ENCODE results near the gene CASP7.
"Not testable (repeated sequence)": the region's sequence is repeated elsewhere in the genome, so short reads cannot be mapped to it uniquely, and the experiment has no call there.

The CASP7 gene

GRCh38 chr10:113679463-113680189, at the start of gene CASP7:
Gene CASP7 (plus strand): TSS chr10:113679912. CDS start chr10:113697494, 17,582 bp downstream.
- DNase-seq = no peak

DNA sequence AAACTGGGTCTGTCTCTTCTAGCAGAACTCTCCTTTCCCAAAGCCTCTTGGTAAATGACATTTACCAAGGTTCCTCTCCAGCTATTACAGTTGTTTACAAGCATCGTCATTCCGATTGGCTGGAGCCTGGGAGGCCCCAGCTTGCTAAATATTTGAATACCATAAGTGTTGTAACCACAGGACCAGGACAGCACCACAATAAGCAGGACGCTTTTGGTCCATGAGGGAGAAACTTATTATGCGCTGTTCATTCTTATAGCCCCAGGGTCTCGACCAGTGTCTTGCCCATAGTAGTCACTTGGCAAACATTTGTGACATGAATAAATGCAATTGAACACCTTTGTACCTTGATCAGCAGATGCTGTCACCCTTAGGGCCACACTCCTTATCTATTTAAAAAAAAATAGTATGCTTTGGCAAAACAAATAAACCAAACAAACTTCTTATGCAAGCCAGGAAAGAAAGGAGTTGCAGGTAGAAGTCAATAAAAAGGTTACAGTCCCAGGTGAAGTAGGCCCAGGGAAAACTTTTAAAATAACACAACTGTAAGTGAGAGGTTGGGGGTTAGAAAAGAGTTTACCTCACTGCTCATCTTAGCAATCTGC, 48.7 kb upstream of the CASP7 start:
- no peak for DNase-seq

DNA sequence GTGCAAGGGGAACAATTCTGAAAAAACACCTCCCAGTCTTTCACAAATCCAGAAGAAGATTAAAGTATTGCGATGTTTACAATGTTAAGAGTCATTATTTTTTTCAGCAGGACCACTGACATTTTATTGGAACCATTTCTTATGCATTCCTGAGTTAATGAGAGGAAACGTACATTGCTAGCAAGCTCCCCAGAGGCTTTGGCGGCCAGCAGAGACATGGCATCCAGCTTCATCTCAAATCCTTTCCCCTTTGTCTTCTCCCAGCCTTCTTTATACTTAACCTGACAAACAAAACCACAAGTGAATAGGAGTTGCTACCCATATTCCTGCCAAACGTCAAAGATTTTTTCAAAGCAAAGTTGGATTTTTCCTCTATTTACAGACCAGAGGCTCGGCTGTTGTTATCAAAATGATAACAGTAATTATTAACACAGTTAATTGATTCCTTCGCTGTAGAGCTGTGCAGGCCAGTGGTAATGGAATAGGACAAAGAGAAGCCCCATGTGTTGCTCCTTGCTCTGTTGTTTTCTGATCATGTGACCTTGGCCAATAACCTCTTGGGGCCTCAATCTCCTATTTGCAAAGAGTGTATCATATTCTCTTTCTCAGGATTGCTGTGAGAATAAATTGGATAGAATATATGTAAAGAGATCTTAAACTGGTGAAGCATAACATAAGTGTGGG, 47.9 kb upstream of the CASP7 start:
- no peak for DNase-seq

DNA sequence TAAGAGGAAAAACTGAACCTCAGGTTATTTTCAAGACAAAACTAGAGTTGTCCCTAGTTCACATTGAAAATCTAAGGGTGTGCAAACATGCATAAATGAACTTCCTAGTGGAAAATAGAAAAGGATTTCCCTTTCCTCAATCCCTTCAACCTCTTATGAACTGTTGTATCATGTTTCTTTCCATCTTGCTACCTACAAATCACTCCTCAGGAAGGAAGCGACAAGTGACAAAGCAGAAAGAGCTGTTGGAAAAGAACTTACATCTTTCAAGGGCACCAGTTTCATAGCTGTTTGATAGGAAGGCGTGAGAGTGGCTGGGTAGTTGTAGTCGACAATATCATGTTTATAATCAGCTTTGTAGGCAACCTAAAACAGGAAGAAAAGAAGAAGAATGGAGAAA, 39.7 kb upstream of the CASP7 start:
- no peak for DNase-seq

DNA sequence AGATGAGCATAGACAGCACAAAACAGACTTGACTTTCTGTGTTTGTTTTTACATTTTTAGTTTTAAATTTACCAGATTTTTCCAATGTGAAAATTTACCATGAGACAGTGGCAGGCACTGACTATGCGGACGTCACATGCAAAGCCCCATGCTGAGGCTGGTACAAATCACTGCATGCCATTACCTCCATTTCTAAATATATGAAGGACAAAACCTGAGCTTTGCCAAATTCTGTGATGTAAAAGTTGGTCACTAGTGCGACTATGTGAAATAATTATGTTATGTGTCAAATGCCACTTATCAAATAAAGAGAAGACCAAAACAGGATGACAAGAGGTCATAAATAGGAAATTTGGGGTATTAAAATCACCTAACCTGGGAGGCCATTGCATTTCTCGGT, 38.0 kb upstream of the CASP7 start:
- DNase-seq = no peak

DNA sequence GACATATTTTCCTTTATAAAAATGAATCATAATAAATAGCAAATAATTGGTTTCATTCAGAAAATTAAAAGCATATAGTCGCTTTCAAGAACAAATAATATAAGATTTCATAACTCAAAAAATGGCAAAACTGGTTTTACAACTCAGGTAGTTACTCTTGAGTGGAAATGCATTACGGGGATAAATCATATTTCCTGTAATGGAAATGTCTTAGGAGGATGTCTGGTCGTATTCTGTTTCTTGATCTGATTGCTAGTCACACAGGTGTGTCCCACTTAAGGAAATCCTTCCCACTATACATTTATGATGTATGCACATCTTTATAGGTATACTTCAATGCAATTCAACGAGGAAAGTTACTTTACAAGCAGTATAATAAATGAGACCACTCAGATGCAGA, 36.5 kb upstream of the CASP7 start:
- no peak for DNase-seq

DNA sequence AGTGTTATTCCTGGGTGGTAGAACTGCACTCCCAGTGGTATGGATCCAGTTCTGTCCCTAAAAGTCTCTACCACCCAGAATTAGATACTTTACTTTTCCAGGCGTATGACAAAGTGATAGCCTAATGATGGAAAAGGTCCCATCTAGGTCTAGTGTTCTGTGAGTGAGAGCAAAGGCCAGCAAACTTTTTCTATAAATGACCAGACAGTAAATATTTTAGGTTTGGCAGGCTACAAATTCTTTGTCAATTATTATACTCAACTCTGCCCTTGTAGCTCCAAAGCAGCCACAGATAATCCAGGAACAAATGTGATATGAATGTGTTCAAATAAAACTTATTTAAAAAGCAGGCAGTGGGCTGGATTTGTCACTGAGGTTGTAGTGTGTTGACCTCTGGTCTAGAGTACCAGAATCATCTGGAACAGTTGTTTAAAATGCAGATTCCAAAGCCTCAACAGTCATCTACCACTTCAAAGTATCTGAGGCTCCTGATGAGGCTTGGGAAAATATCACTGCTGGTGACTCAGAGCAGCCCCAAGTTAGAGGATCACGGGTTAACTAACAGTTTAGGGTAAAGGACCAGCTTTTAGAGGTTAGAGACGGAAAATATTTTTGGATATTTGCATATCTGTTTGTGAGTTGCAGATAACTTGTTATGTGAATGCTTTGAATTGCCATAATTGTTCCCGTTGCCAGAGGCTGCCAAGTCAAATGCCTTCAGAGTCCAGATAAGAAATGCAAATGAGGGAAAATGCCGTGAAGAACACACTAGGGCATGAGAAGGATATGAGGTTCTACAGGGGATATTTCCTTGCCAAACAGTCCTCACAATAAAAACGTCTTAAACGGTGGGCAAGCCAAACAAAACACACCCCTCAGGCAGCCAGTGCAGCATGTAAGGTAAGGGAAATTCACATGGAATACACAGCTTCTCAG, 35.3 kb upstream of the CASP7 start:
- no peak for DNase-seq

DNA sequence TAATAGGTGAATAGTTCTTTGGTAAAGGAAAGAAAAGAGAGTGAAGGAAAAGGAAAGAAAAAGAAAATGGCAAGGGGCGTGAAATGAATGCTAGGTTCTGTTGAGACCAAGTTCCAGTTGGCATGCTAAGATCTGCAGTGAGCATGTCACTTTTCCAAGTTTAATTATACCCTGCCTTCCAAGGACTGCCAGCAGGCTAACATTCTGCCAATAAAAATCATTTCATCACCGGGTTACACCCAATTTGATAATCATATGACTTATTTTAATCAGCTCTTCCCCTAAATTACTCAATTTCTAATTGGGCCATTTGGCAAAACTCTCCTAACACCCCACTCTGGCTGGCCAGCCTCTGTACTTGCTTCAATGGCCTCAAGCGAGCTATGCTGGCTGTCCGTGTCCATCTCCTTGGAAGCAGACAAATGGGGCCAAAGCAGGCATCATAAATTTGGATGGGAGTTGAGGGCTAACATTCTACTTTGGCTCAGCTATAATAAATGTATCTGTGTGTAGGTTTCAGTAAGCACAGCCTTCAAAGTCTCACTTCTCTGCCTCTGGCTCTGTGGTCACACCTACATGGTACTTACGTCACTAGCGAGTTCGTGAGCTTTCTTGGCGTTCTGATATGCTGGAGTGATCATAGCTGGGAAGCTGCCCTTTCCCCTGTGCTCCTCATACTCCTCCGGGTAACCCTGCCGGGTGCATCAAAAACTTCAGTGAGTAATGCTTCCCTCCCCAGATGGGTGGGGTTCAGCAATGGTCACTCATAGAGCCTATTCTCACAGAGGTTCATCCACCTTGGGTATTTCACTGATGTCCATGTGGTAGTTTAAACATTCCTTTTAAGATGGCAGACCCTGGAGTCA, 33.1 kb upstream of the CASP7 start:
- no peak for DNase-seq

DNA sequence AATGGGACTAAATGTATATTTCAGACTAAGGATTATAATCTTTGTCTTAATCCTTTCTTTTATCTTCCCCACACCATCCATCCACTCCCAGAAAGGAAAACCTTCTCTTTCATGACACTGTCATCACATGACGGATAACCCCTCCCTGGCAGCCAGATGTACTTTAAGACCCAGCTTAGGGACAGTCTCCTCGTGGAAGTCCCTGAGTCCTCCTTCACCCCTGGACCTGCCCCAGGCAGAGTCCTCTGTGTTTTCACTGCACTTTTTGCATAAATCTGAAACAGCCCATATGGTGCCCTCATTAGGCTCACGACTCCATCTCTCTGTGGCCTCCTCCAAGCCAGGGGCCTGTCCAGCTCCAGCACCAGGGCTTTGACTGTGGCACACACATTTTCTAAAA, 31.9 kb upstream of the CASP7 start:
- no peak for DNase-seq

DNA sequence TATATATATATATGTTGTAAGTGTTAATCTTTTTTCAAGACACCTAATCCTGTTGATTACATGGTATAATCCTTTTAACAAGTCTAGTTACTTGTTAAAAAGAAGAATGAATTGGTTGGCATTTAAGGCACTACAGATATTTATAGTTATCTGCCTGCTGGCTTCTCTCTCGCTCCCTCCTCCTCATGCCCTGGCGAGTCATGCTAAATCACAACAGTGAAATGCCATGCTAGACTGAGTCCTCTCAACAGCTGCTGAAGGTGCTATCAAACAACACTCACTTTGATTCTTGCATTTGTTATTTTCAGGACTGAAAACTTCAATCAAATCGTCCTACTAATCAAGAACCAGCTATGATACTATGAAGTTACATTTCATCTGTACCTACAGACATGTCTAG, 31.2 kb upstream of the CASP7 start:
- no peak for DNase-seq

GRCh38 chr10:113650172-113650571, 29.5 kb upstream of the CASP7 start:
- no peak for DNase-seq

- no peak for DNase-seq
Measured at GRCh38 chr10:113651021-113651420, 28.7 kb upstream of the CASP7 start.

DNA sequence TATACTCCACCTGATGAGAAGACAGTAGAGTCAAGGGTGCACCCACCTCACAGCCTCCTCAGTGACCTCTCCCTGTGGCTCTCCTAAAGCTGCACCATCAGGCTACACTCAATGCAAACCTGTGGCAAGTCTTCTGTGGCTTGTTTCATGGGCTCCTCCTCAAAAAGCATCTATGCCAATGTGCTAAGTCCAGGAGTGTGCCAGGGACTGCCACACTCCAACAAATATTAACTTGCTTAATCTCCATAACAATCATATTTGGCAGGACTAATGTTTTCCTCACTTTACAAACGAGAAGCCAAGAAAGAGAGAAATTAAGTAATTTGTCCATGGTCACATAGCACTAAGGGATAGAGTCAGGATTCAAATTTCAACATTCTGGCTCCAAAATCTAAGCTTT, 27.8 kb upstream of the CASP7 start:
- no peak for DNase-seq

- DNase-seq = not testable (repeated sequence)
Measured at GRCh38 chr10:113652456-113652855, 27.3 kb upstream of the CASP7 start.

GRCh38 chr10:113656896-113657295, 22.8 kb upstream of the CASP7 start:
- no peak for DNase-seq

GRCh38 chr10:113657544-113657943, 22.2 kb upstream of the CASP7 start:
- DNase-seq = no peak

- DNase-seq = no peak
Measured at GRCh38 chr10:113661332-113661731, 18.4 kb upstream of the CASP7 start.

GRCh38 chr10:113663142-113663541, 16.6 kb upstream of the CASP7 start:
- DNase-seq = no peak

- no peak for DNase-seq
Measured at GRCh38 chr10:113663908-113664307, 15.8 kb upstream of the CASP7 start, which contains the start of gene NRAP. Gene NRAP (minus strand): TSS chr10:113664041. CDS start chr10:113663882, 159 bp downstream.

- DNase-seq = no peak
Measured at GRCh38 chr10:113665352-113665751, 14.4 kb upstream of the CASP7 start.

DNA sequence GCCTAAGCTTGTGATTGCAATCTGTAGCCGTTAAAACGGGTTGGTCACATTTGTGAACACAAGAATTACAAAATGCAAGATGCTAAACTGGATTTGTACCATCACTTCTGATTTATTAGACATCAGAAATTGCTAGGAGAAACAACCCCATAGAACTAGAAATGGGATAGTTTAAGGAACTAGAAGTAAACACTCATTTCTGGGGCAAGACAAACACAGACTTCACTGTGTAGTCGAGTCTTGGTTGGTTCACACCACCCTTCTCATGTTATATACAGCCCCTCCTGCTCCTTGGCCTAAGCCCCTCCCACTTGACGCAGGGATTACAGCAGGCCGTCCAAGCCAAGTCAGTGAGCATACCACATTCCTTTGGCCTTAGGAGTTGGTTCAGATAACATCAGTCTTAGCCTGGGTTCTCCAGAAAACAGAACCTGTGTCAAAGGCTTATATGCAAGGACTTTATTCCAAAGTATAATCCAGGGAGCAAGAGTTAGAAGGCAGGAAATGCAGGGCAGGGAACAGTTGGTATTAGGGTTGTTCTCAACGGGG, 13.8 kb upstream of the CASP7 start:
- no peak for DNase-seq
